ENCODE data around the gene AGRN. TPM values are rescaled to one million over a fixed set of nuclear protein-coding genes. Genes with fewer than 3 reads are reported as not detected.
A peak's percentile ranks its signal among the peaks of the same experiment; 100 is the strongest.

AGRN gene
- total RNA-seq, 1 experiment from 2014 or later: 175 TPM

- peaks cover 4% of the 10 kb centered on the region for H3K79me1 ChIP-seq (ENCODE audit: insufficient read depth, low read depth, low read length, poor library complexity, severe bottlenecking)
- peaks cover 2% of the 10 kb centered on the region; the same call in 1 of the 2 replicates for H3K79me2 ChIP-seq (ENCODE audit: insufficient read depth, low read length)
- H3K36me3 Mint-ChIP-seq (ENCODE audit: insufficient read depth in 1 of 3, low read depth in 3 of 3): peaks cover 3 to 15% (median 10%) of the 10 kb centered on the region in 3 experiments; a peak in 6 of 7 replicates
- no peak for TF ChIP-seq CTCF (conservative IDR thresholded peaks at IDR 0.05)
- H2BK120ac ChIP-seq (ENCODE audit: low read depth, low read length, poor library complexity, severe bottlenecking): no peak overlapping the region
- H3K9me3 Mint-ChIP-seq: no peaks in the 10 kb centered on the region; a peak in 1 of 5 replicates
- H3K23me2 ChIP-seq (ENCODE audit: insufficient read length, low read depth, low read length, poor library complexity, severe bottlenecking): peaks cover 7% of the 10 kb centered on the region
- H4K8ac ChIP-seq (replicated peaks; ENCODE audit: insufficient read length, low read depth, low read length): no peak overlapping the region
- peaks cover 3% of the 10 kb centered on the region for H4K20me1 ChIP-seq (ENCODE audit: control insufficient read depth, insufficient read depth, insufficient read length)
- H3K4me1 ChIP-seq (ENCODE audit: insufficient read depth, low read length): peaks cover 4% of the 10 kb centered on the region; the same call in 1 of the 2 replicates
- H2BK5ac ChIP-seq (ENCODE audit: insufficient read length, low read length): no peak overlapping the region
- peaks cover 8% of the 10 kb centered on the region for H3K27me3 Mint-ChIP-seq (ENCODE audit: low read depth)
- no peak overlapping the region for H3K27ac Mint-ChIP-seq
- no peak overlapping the region for H4K5ac ChIP-seq (ENCODE audit: insufficient read length, low read depth, low read length)
- WGBS (ENCODE audit: extremely low coverage, insufficient read length, low lambda C conversion rate): no CpG with 5 or more reads among the region's 59 CpGs
- H3K9ac ChIP-seq (ENCODE audit: extremely low read depth, insufficient read length, low read length): peak overlapping the region; percentile 43
- no peak overlapping the region for H2BK15ac ChIP-seq (ENCODE audit: low read depth, low read length)
- H2BK12ac ChIP-seq (ENCODE audit: insufficient read length, low read depth, low read length): no peak overlapping the region
- peak overlapping the region; percentile 57 for H3K18ac ChIP-seq (ENCODE audit: insufficient read length, low read depth, low read length)
- H2AK5ac ChIP-seq (ENCODE audit: insufficient read length, low read length): no peak overlapping the region
- no peak overlapping the region for H3K27ac ChIP-seq (ENCODE audit: insufficient read length, low read depth, low read length)
- H3T11ph ChIP-seq (ENCODE audit: low read length): no peak overlapping the region
- H3K27me3 ChIP-seq (ENCODE audit: insufficient read depth, low read length): no peaks in the 10 kb centered on the region
- H2BK20ac ChIP-seq (ENCODE audit: low read depth, low read length, poor library complexity, severe bottlenecking): no peak overlapping the region
- no peak overlapping the region for H4K91ac ChIP-seq (ENCODE audit: insufficient read length, low read depth, low read length)
- H3K14ac ChIP-seq (ENCODE audit: insufficient read depth, low read length): no peak overlapping the region
- no peak overlapping the region for H3K4ac ChIP-seq (ENCODE audit: low read depth, low read length)
- H3K4me2 ChIP-seq (ENCODE audit: insufficient read depth, insufficient read length, low read length): peak overlapping the region; percentile 63
- H3K56ac ChIP-seq (ENCODE audit: insufficient read length, low read depth, low read length): no peak overlapping the region
- H3K4me3 Mint-ChIP-seq: peak overlapping the region; percentile 63 to 77; a peak in 3 of 5 replicates
- H3K4me1 Mint-ChIP-seq: peaks cover 18 to 35% of the 10 kb centered on the region in 2 experiments
- no peaks in the 10 kb centered on the region for H3K9me3 ChIP-seq (ENCODE audit: control insufficient read depth, low read depth, low read length)
- DNase-seq: no peak
- no peak overlapping the region for H3K23ac ChIP-seq (ENCODE audit: insufficient read length, low read depth, low read length)
- no peak overlapping the region for H2AFZ ChIP-seq (ENCODE audit: low read length)
Observed at GRCh38 chr1:1020415-1021009, 592 bp downstream of the AGRN start.

Data from H9 (cell line).